ENCODE measurements around the gene SRI.

- TF ChIP-seq CTCF (IDR thresholded peaks at IDR 0.05) (no peak), POLR2A (IDR thresholded peaks at IDR 0.05) (no peak)
Measured at GRCh38 chr7:88185650-88186049, 34.2 kb downstream of the SRI start.

All from testis (tissue), 2 donors.